Fibroblast of the aortic adventitia (primary cell): ENCODE data around the gene MINDY2. TPM values are rescaled to one million over a fixed set of nuclear protein-coding genes. Genes with fewer than 3 reads are reported as not detected.
"Not testable (repeated sequence)": the region's sequence is repeated elsewhere in the genome, so short reads cannot be mapped to it uniquely, and the experiment has no call there.

Source experiments
- DNase-seq: peaks from one replicate; pipeline ENCODE4 v3.0.0-alpha.2; 2010; ENCODE audit warnings: low read depth
- H3K4me3 ChIP-seq: 2 replicates; pipeline ENCODE4 v1.5.1; 2011; ENCODE audit warnings: low read depth, mild to moderate bottlenecking, control low read depth, low read length, moderate library complexity
- total RNA-seq: library from RNA; depleted of rRNA; stranded (reverse); fragments of >200 nt; gene quantifications from 2 replicates; pipeline ENCODE4 v1.2.3, GENCODE V29; 2012; ENCODE audit warnings: low replicate concordance
- TF ChIP-seq, protein P1 (sequence below): IDR thresholded peaks from 2 replicates; pipeline ENCODE4 v1.5.1; 2011; ENCODE audit warnings: mild to moderate bottlenecking, low read length, control low read depth, inconsistent platforms; ENCODE audit not compliant: insufficient read depth

MINDY2 gene
- total RNA-seq, 1 donor, result 25.8 TPM

- no peak overlapping the region for H3K4me3 ChIP-seq
- TF ChIP-seq, protein P1, sequence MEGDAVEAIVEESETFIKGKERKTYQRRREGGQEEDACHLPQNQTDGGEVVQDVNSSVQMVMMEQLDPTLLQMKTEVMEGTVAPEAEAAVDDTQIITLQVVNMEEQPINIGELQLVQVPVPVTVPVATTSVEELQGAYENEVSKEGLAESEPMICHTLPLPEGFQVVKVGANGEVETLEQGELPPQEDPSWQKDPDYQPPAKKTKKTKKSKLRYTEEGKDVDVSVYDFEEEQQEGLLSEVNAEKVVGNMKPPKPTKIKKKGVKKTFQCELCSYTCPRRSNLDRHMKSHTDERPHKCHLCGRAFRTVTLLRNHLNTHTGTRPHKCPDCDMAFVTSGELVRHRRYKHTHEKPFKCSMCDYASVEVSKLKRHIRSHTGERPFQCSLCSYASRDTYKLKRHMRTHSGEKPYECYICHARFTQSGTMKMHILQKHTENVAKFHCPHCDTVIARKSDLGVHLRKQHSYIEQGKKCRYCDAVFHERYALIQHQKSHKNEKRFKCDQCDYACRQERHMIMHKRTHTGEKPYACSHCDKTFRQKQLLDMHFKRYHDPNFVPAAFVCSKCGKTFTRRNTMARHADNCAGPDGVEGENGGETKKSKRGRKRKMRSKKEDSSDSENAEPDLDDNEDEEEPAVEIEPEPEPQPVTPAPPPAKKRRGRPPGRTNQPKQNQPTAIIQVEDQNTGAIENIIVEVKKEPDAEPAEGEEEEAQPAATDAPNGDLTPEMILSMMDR, result no peak
- DNase-seq, result no peak
These were observed 105.4 kb downstream of the MINDY2 start for GRCh38 chr15:58876306-58877106.

- no peak overlapping the region for H3K4me3 ChIP-seq
- TF ChIP-seq, protein P1, result no peak
- DNase-seq, result no peak
These were observed 107.1 kb downstream of the MINDY2 start for GRCh38 chr15:58877999-58878825.

DNA sequence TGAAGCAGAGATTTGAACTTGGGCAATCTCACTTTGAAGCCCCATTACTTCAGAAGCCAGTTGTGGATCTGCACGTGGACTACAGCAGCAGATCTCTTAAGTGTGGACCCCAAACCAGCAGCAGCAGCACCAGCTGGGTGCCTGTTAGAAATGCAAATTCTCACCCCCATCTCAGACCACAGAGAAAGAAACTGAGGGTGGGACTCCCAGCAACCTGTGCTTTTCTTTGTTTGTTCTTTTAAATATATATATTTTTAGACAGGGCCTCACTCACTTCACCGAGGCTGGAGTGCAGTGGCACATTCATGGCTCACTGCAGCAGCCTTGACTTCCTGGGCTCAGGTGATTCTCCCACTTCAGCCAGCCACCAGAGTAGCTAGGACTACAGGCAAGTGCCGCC is 109.2 kb downstream of the MINDY2 start:
- TF ChIP-seq, protein P1, result no peak
- DNase-seq, result no peak
- no peak overlapping the region for H3K4me3 ChIP-seq

DNA sequence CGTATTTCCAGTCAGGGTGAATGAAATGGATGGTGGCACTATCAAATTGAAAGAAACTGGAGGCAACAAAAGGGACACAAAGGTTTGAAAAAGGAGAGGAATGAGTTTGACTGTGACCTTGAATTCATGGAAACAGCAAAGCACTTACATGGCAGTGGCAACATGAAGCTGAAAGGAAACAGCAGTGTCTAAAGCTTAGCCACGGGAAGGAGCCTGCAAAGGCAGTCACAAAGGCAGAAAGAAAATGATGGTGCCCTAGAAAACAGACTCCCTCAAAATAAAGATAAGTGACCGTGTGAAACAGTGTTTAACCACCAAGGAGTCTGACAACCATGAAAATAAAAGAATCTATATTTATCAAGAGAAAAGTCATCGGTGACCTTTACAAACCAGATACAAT is 111.1 kb downstream of the MINDY2 start:
- DNase-seq, result no peak
- TF ChIP-seq, protein P1, result no peak

DNA sequence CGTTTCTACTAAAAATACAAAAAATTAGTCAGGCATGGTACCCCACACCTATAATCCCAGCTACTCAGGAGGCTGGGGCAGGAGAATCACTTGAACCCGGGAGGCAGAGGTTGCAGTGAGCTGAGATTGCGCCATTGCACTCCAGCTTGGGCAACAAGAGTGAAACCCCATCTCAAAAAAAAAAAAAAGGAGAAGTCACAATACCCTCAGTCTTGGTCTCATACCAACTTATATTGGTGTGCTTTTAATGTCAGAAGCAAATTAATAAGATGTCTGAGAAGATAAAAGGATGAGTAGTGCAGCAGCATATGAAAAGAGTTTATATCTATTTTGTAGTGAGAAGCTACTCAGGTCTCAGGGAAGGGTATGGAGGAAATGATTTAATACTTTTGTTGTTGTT is 112.8 kb downstream of the MINDY2 start:
- DNase-seq, H3K4me3 ChIP-seq: not testable (repeated sequence)

More for the DNA sequence above, 111.1 kb downstream of the MINDY2 start:
- H3K4me3 ChIP-seq, result no peak overlapping the region

GRCh38 chr15:58886921-58887320 is 115.8 kb downstream of the MINDY2 start:
- TF ChIP-seq, protein P1, result no peak
- no peak for DNase-seq
- H3K4me3 ChIP-seq, result no peak overlapping the region

DNA sequence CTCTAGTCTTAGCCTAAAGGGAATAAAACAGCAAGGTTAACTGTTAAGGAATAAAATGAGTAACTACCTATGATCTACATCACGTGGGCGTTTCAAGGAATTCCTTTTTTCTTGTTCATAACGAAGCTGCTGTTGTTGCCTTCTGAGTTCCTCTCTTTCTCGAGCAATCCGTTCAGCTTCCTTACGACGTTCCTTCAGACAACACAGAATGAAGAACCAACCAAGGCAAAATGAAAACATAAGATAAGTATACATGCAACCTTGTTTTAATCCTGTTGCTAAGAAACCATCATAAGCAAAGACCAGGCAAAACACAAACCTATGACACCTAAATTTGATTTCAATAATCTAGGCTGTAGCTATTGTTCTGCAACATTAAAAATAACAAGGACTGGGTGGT is 118.3 kb downstream of the MINDY2 start:
- DNase-seq, result no peak
- H3K4me3 ChIP-seq, result no peak overlapping the region
- TF ChIP-seq, protein P1, result no peak
